ENCODE measurements around the gene ATP2B2. TPM values are rescaled to one million over a fixed set of nuclear protein-coding genes. Genes with fewer than 3 reads are reported as not detected.

The ATP2B2 gene
- total and polyA plus RNA-seq, 12 donors = 0.37 to 3.0 (median 1.6) TPM

DNA sequence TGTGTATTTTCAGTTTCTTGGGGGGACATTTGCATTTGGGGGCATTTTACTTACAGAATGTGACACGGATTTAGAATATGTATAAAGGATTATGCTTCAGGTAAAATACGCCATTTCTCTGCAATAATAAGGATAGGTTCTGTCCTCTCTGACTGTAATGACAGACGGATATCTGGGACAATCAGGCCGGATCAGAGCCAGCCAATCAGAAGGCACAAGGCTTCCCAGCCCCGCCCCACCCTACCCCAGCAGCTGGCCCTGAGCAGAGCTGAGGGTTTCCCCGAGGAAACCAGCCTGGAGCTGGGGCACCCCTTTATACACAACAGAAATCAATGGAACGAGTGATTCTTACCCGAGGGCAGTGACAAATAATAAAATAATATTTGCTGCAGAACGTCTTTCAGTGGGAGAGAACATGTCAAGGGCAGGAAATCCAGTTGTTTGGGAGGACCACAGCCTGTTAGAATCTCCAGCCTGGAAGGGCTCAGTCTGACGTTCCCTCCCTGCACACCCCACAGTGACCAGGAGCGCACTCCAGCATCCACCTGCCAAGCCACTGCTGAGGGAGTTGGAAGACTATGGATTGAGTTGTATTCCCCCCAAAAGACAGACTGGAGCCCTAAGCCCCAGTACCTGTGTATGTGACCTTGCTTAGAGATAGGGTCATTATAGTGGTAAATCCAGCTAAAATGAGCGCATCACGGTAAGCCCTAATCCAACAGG lies 154.2 kb downstream of the ATP2B2 start:
- intact Hi-C loops (cut with DNase I) = no loop called here
- Histone ChIP-seq H3K4me1 (replicated peaks in 1 of 2) (no peaks in the 10 kb centered on the region), H3K36me3 (replicated peaks in 1 of 2) (no peaks in the 10 kb centered on the region), H3K4me3 (no peak overlapping the region), H3K27me3 (no peaks in the 10 kb centered on the region), H3K27ac (no peak overlapping the region), H3K9me3 (replicated peaks in 1 of 3) (no peaks in the 10 kb centered on the region)
- no peak for TF ChIP-seq POLR2A (IDR thresholded peaks at IDR 0.05)
- TF ChIP-seq, protein P1, sequence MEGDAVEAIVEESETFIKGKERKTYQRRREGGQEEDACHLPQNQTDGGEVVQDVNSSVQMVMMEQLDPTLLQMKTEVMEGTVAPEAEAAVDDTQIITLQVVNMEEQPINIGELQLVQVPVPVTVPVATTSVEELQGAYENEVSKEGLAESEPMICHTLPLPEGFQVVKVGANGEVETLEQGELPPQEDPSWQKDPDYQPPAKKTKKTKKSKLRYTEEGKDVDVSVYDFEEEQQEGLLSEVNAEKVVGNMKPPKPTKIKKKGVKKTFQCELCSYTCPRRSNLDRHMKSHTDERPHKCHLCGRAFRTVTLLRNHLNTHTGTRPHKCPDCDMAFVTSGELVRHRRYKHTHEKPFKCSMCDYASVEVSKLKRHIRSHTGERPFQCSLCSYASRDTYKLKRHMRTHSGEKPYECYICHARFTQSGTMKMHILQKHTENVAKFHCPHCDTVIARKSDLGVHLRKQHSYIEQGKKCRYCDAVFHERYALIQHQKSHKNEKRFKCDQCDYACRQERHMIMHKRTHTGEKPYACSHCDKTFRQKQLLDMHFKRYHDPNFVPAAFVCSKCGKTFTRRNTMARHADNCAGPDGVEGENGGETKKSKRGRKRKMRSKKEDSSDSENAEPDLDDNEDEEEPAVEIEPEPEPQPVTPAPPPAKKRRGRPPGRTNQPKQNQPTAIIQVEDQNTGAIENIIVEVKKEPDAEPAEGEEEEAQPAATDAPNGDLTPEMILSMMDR (IDR thresholded peaks at IDR 0.05) = no peak
- 77 to 81% (median 80%) methylated on average over 13 of the region's 13 CpGs for WGBS, 4 donors
- DNase-seq = no peak

DNA sequence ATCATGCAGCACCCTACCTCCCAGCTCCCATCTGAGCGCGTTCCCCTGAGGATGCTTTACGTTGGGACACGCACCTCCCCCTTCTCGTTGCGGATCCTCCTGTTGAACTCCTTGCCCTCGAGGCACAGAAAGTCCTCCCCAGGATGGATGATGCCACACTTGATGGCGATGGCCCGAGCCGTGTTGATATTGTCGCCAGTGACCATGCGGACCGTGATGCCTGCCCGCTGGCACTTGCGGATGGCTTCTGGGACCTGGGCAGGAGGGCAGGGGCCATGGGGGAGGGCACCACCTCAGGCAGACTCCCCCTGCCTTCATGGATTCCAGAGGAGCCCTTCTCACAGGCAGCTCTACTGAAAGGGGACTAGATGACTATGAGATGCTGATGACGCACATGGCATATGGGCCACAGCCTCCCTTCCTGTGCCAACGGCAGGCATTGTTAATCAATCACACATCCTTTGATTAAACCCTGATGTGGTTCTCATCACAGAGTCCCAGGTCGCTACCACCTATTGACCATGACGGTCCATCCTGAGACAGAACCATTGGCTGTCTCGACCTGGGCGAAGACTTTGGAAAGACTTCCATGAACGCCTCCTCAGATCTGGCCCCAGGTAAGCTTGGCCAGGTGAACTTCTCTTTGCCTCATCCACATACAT lies 154.9 kb downstream of the ATP2B2 start:
- no peak for TF ChIP-seq POLR2A (IDR thresholded peaks at IDR 0.05)
- TF ChIP-seq, protein P1 (IDR thresholded peaks at IDR 0.05) = no peak

DNA sequence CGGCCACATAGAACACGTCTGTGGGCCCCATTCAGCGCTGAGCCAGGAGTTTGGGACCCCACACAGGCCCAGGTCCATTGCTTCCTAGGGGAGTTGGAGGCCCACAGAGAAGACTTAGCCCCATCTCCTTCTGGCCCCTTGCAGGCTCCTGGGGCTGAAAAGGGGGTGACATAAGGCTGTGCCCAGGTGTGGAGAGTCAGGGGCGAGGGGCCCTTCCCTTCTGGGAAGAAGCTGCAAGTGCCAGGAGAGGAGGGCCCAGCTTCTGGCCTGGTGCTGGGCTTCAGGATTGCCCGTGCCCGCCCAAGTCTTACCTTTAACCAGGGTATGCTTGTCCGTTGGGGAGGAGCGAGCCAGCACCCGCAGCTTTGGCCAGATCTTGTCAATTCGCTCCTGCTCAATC lies 155.6 kb downstream of the ATP2B2 start:
- H3K27ac ChIP-seq = no peak overlapping the region
- H3K4me1 ChIP-seq (replicated peaks in 1 of 2) = no peaks in the 10 kb centered on the region
- no peaks in the 10 kb centered on the region for H3K36me3 ChIP-seq (replicated peaks in 1 of 2)
- intact Hi-C loops (cut with DNase I) = loop anchor here in 1 of 2 donors (5.0 kb wide), 1 partner anchor 388 kb away; no protein-coding TSS in a partner anchor
- 89 to 92% (median 92%) methylated on average over 5 to 10 of the region's 10 CpGs for WGBS, 4 donors
- no peak overlapping the region for H3K4me3 ChIP-seq
- no peaks in the 10 kb centered on the region for H3K9me3 ChIP-seq (replicated peaks in 1 of 3)
- H3K27me3 ChIP-seq = no peaks in the 10 kb centered on the region
- TF ChIP-seq, protein P1 (IDR thresholded peaks at IDR 0.05) = no peak
- no peak for TF ChIP-seq POLR2A (IDR thresholded peaks at IDR 0.05)
- no peak for DNase-seq

More for the DNA sequence above, 154.9 kb downstream of the ATP2B2 start:
- H3K27me3 ChIP-seq = no peaks in the 10 kb centered on the region
- WGBS, 4 donors = 90 to 93% (median 92%) methylated on average over 16 to 22 of the region's 22 CpGs
- no peak overlapping the region for H3K27ac ChIP-seq
- no peak overlapping the region for H3K4me3 ChIP-seq
- H3K4me1 ChIP-seq (replicated peaks in 1 of 2) = no peaks in the 10 kb centered on the region
- no peak for DNase-seq
- intact Hi-C loops (cut with DNase I) = no loop called here
- no peaks in the 10 kb centered on the region for H3K36me3 ChIP-seq (replicated peaks in 1 of 2)
- H3K9me3 ChIP-seq (replicated peaks in 1 of 3) = no peaks in the 10 kb centered on the region

DNA sequence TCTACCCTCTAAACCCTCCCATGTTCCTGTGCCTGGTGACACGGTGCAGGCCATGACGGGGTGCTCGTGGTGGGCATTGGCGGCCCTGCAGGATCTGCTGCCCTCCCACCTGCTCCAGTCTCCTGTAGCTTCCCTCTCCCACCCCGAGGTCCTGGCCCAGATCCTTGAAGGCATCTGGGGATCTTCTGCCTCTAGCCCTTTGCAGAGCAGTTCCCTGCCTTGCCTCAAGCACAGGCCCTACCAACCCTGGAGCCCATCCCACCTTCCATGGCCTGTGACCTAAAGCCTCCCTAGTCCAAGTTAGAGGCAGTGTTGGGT lies 157.0 kb downstream of the ATP2B2 start:
- H3K27me3 ChIP-seq = no peaks in the 10 kb centered on the region
- 80 to 98% (median 95%) methylated on average over 1 to 5 of the region's 5 CpGs for WGBS, 4 donors
- no peak overlapping the region for H3K4me3 ChIP-seq
- DNase-seq = no peak
- TF ChIP-seq, protein P1 (IDR thresholded peaks at IDR 0.05) = no peak
- no peak for TF ChIP-seq POLR2A (IDR thresholded peaks at IDR 0.05)
- no peaks in the 10 kb centered on the region for H3K9me3 ChIP-seq (replicated peaks in 1 of 3)
- no peaks in the 10 kb centered on the region for H3K4me1 ChIP-seq (replicated peaks in 1 of 2)
- H3K36me3 ChIP-seq (replicated peaks in 1 of 2) = no peaks in the 10 kb centered on the region
- intact Hi-C loops (cut with DNase I) = loop anchor here in 1 of 2 donors (5.0 kb wide), 1 partner anchor 389 kb away; no protein-coding TSS in a partner anchor
- no peak overlapping the region for H3K27ac ChIP-seq
